ENCODE measurements around the gene LILRA6.
"Not testable (repeated sequence)": the region's sequence is repeated elsewhere in the genome, so short reads cannot be mapped to it uniquely, and the experiment has no call there.

Gene LILRA6

DNA sequence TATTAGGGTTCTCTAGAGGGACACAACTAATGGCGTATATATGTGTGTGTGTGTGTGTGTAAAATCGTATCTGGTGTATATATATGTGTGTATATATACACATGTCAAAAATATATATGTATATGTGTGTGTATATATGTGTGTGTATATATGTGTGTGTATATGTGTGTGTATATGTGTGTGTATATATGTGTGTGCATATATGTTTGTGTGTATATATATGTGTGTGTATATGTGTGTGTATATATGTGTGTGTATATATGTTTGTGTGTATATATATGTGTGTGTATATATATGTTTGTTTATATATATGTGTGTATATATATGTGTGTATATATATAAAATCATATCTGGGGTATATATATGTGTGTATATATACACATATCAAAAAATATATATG, 19.9 kb upstream of the LILRA6 start:
- DNase-seq, result no peak

- DNase-seq, result no peak
These were observed 19.5 kb upstream of the LILRA6 start for GRCh38 chr19:54262066-54262465.

DNA sequence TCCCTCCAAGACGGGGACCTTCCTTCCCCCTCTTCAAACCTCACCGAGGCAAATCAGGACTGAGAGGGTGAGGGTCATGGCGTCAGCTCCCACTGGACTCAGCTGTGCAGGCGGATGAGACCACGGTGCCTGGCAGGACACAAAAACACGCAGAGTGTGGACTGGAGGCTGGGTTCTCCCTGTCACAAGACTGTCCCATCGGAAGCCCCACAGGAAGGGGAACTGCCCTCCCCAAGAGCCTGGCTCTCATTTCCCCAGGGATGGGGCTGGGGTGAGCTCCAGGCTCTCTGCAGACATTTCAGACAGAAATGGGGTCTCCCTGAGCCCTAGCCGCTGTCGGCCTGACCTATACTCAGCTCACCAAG, 14.5 kb upstream of the LILRA6 start, which contains the start of gene LILRB5:
LILRB5 (minus strand) TSS at position 158 of the 365 bp plus-strand sequence; CDS start at position 78, 80 bp downstream.
- DNase-seq, result no peak

DNA sequence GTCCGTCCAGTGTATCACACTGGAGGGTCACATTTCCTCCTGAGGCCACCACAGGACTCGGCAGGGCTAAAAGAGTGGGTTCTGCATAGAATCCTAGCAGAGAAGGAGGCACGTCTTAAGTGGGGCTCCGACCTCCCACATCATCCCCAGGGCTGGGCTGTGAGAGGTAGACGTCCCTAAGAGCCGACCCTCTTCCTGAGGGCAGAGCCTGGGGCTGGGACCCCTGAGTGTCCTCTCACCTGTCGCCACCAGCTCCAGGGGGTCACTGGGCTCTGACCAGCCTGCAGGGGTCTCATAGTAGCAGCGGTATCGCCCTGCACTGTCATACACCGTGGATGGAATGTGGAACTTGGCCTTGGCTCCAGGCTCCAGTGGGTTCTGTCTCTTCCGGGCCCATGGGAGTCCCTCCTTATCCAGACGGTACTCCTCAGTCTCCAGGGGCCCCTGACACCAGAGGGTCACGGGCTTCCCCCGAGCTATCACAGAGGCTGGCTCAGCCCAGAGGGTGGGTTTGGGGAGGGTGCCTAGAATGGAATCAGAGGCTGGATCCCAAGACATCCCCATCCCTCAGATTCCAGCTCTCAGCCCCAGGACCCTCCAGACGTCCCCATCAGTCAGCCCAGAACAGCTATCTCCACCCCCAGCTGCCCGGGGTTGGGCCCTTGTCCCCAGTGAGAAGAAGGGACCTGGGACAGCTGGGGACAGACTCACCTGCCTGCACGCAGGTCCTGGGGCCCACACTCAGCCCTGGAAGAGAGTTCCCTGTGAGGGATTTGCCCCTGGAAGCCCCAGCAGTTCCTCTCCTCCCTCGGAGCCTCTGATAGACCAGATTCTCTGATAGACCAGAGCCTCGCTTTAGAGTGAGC, 13.9 kb upstream of the LILRA6 start:
- DNase-seq, result no peak

DNA sequence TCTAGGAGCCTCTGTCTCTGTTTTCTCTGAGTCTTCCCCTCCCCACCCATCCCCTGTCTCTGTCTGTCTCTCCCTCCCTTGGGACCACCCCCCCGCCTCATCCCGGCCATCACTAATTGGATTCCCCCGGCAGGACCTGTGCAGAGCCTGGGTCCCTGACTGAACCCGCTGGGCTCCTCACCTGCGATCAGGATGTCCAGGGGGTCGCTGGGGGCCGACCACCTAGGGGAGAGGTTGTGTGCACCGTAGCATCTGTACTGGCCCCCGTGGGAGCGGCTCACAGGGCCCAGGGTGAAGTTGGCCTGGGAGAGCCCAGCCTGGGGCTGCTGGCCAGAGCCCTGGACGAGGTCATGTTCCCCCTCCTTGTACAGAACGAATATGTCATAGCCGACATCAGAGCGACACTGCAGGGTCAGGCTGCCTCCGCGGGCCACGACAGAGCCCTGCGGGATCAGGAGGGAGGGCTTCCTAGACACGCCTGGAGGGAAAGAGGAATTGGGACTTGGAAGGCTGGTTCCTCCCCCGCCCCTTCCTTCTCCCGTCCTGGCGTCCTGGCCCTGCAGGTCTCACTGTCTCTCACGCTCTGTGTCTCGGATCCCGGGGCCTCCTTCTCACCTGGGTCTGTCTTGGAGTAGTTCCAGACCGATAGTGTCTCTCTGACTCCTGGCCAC, 12.7 kb upstream of the LILRA6 start:
- DNase-seq, result no peak

- DNase-seq, result no peak
These were observed 11.8 kb upstream of the LILRA6 start for GRCh38 chr19:54254195-54254906.

DNA sequence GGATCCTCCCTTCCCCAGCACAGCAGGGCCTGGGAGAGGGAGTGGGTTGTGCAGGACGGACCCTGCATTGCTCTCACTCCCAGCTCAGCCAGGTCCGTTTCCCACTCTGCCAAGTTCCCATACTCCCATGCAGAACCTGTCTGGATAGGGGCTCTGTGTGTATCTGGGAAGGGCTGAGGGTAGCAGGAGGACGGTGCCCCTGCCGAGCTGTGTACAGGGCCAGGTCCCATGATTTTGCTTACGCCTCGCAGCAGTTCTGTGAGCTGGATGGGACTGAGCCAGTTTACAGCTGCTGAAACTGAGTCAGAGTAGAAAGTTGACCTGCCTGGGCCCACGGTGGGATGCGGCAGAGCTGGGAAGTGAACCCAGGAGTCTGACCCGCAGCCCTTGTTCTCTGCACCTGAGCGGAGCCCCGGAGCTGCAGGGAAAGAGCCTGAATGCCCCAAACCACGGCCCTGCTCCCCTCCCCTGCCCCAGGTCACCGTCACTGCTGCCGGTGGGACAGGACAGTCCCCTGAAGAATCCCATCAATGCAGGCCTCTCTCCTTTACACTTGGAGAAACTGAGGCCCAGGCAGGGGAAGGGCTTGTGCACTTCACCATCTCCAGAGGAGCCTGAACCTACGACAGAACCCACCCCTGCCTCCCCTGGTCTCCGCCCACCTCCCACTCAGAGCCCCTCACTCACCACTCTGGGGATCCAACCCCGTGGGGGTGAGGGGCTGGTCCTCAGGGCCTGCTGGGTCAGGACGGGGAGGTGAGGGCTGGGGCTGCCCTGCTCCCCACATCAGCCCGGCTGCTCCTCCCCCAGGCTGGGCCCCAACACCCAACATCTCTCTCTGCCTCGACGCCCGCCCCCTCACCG, 11.0 kb upstream of the LILRA6 start:
- DNase-seq, result no peak

- DNase-seq, result no peak
These were observed 10.3 kb upstream of the LILRA6 start for GRCh38 chr19:54252845-54253244.

- no peak for DNase-seq
These were observed 9.7 kb upstream of the LILRA6 start for GRCh38 chr19:54252243-54252642.

- DNase-seq, result peak; percentile 47
These were observed 5.5 kb upstream of the LILRA6 start for GRCh38 chr19:54248016-54248601.

- DNase-seq, result no peak
These were observed 4.7 kb upstream of the LILRA6 start for GRCh38 chr19:54247106-54247930.

- no peak for DNase-seq
These were observed 3.3 kb upstream of the LILRA6 start for GRCh38 chr19:54245936-54246335.

GRCh38 chr19:54243809-54244208, 1.2 kb upstream of the LILRA6 start:
- DNase-seq, result not testable (repeated sequence)

- DNase-seq, result not testable (repeated sequence)
These were observed 356 bp downstream of the LILRA6 start for GRCh38 chr19:54242234-54242633.

DNA sequence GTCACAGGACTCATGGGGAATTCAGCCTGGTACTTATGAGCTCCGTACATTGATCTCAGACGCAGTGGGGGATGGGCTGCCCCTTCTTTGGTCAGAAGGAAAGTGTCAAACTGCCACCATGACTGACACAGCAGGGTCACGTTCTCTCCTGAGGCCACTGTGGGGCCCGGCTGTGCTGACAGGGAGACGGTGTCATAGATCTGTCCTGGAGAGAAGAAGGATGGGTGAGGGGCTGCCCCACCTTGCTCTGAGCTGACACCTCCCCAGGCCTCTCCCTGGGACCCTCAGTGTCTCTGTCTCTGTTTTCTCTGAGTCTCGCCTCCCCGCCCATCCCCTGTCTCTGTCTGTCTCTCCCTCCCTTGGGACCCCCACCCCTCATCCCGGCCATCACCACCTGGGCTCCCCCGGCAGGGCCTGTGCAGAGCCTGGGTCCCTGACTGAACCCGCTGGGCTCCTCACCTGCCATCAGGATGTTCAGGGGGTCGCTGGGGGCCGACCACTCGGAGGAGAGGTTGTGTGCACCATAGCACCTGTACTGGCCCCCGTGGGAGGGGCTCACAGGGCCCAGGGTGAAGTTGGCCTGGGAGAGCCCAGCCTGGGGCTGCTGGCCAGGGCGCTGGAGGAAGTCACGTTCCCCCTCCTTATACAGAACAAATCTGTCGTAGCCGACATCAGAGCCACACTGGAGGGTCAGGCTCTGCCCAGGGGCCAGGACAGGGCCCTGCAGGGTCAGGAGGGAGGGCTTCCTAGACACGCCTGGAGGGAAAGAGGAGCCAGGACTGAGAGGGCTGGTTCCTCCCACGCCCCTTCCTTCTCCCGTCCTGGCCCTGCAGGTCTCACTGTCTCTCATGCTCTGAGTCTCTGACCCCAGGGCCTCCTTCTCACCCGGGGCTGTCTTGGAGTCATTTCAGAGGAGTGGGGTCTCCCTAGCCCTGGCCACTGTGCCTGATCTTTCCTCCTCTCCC, 1.9 kb downstream of the LILRA6 start:
- DNase-seq, result not testable (repeated sequence)

DNA sequence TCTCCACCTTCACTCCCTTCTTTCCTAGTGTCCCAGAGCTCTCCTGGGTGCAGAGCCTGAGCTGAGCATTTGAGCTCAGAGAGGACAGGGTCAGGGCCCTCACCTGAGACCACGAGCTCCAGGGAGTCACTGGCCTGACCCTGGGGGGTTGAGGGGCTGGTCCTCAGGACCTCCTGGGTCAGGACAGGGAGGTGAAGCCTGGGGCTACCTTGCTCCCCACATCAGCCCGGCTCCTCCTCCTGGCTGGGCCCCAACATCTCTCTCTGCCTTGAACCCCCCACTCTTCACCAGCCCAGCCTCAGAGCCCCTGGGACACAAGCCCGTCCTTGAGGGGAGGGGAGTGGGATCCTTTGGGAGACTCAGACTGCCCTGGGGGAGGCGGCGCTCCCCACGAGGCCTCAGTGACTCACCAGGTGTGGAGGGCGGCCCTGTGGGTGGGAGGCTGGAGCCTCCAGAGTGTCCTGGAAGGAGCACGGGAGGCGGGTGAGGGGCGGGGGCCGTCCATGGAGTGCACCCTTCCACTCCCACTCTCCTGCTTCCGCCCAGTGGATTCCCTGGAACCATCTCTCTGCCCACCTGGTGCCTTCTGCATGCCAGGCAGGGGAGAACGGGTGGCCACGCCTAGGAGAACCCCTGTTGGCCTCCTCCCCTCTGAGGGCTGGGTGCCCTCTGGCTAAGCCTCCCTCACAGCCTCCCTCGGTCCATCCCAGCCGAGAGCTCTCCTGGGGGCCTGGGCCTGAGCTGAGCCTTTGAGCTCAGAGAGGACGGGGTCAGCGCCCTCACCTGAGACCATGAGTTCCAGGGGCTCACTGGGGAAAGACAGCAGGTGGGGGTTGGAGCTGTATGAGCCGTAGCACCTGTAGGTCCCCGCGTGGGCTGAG, 2.9 kb downstream of the LILRA6 start:
- DNase-seq, result not testable (repeated sequence)

GRCh38 chr19:54233941-54234340, 8.6 kb downstream of the LILRA6 start:
- DNase-seq, result no peak

DNA sequence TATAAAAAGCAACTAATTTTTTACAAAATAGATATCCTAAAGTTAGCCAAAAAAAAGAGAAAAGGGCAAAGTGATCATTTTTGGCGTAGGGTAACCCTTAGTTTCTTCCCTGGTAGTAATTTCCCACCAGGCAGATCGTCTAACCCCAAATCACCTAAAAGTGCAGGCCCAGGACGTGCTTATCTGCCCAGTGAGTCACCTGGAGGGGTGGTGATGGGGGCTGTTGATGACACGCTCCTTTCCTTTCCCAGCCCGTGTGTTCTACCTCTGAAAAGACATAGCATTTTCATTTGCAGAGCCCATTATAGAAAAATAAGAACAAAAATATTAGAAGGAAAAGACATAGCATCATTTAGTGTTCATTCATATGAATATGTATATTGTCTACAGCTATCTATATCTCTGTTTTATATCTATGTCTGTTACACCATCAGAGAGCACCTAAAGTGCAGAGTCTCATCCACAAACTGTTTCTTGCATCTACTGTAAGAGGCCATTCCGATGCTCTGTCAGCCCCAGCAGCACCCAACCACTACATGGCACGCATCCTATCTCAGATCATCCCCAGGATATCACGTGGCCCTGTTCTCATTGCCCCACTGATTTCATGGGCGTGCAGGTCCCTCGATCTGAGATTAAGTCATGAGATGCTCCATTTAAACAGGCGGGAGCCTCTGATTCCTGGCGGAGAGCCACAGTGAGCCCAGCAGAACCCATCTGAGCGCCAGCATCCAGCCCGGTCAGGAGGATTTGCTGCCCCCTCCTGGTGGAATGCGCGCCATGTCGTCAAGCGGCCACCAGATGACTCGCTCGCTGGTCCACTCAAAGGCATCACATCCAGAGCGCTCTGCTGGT, 11.3 kb downstream of the LILRA6 start:
- peak; percentile 91 for DNase-seq

All from stimulated activated CD4-positive, alpha-beta T cell treated with anti-CD3 and anti-CD28 coated beads, Interleukin-4, amount 100 ng/mL, for 24 hours (primary cell).